HG02852 (cell line): ENCODE data around the gene EFNB1.
A peak's percentile ranks its signal among the peaks of the same experiment; 100 is the strongest.
"Not testable (repeated sequence)": the region's sequence is repeated elsewhere in the genome, so short reads cannot be mapped to it uniquely, and the experiment has no call there.

Experiments
- ATAC-seq: cut with Tn5 transposase; IDR thresholded peaks from one replicate; pipeline ENCODE4 v1.9.1; 2021; ENCODE audit warnings: mild to moderate bottlenecking, moderate library complexity; ENCODE audit not compliant: unreplicated experiment

Gene EFNB1

GRCh38 chrX:68828740-68829581 is at the start of gene EFNB1:
TSS of gene EFNB1 (plus strand) at chrX:68829021. CDS start at chrX:68829777, 756 bp downstream.
- ATAC-seq: peak; percentile 91

GRCh38 chrX:68781295-68781694 is 47.5 kb upstream of the EFNB1 start:
- ATAC-seq: not testable (repeated sequence)

GRCh38 chrX:68784816-68785215 is 44.0 kb upstream of the EFNB1 start:
- ATAC-seq: no peak

- ATAC-seq: not testable (repeated sequence)
Observed at GRCh38 chrX:68786581-68786980, 42.2 kb upstream of the EFNB1 start.

GRCh38 chrX:68789966-68790365 is 38.9 kb upstream of the EFNB1 start:
- ATAC-seq: no peak

- ATAC-seq: no peak
Observed at GRCh38 chrX:68792083-68792482, 36.7 kb upstream of the EFNB1 start.

GRCh38 chrX:68794461-68794860 is 34.4 kb upstream of the EFNB1 start:
- no peak for ATAC-seq

- ATAC-seq: no peak
Observed at GRCh38 chrX:68795741-68796140, 33.1 kb upstream of the EFNB1 start.

- ATAC-seq: not testable (repeated sequence)
Observed at GRCh38 chrX:68798400-68798799, 30.4 kb upstream of the EFNB1 start.

- ATAC-seq: no peak
Observed at GRCh38 chrX:68801737-68802290, 27.0 kb upstream of the EFNB1 start.

GRCh38 chrX:68807818-68808217 is 21.0 kb upstream of the EFNB1 start:
- no peak for ATAC-seq

- ATAC-seq: no peak
Observed at GRCh38 chrX:68808686-68809357, 20.0 kb upstream of the EFNB1 start.

GRCh38 chrX:68820476-68821110 is 8.2 kb upstream of the EFNB1 start:
- no peak for ATAC-seq

- ATAC-seq: no peak
Observed at GRCh38 chrX:68821616-68822015, 7.2 kb upstream of the EFNB1 start.

- no peak for ATAC-seq
Observed at GRCh38 chrX:68822641-68823410, 6.0 kb upstream of the EFNB1 start.

- no peak for ATAC-seq
Observed at GRCh38 chrX:68823413-68824151, 5.2 kb upstream of the EFNB1 start.

GRCh38 chrX:68824152-68824433 is 4.7 kb upstream of the EFNB1 start:
- no peak for ATAC-seq

GRCh38 chrX:68824565-68825125 is 4.2 kb upstream of the EFNB1 start:
- ATAC-seq: no peak

GRCh38 chrX:68826113-68826980 is 2.5 kb upstream of the EFNB1 start:
- no peak for ATAC-seq
